Activated T-cell treated with anti-CD3 and anti-CD28 coated beads for 4 hours (primary cell): ENCODE results near the gene GRAMD2A.

Experiments
- DNase-seq: peaks from one replicate; pipeline ENCODE4 v3.0.0-alpha.2; 2020

Gene GRAMD2A

DNA sequence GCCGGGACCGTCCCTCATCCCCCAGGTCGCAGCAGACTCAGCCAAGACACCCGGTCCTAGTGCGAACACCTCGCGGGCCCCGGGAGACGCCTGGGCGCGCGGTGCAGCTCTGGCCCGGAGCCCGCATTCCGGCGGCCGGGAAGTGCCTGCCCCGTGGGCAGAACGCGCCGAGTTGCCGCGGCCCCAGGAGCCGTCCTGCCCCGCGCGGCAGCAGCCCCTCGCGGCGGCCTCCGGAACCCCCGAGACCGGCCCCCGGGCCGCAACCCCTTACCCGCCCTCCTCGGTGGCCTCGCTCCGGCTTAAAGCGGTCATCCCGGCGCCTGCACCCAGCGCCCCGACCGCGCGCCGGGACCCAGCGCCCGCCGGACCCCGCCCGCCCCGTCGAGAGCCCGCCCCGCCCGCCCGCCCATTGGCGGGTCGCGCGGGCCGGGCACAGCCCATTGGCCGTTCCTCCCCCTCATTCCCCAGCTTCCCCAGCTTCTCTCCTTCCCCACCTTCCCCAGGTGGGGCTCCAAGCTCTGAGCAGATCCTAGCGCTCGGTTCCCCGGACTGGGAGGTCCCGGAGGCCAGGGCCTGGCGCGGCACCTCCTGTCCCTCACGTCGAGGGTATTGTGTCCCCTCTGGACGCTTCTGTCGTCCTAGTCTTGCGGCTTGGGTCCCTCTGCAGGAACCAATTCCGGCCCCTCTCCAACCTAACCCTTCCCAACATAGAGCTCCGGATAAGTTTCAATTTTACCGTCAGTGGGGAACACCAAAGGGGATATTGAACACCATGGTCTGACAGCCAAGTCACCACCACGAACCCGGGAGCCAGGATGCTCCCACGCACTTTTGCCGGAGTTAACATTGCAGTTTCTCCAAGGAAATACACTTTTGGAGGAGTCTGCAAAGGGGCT, at the start of gene GRAMD2A:
Gene GRAMD2A, minus strand, starts transcription at position 328 of the 896 bp plus-strand sequence.
- peak; percentile 23 for DNase-seq

DNA sequence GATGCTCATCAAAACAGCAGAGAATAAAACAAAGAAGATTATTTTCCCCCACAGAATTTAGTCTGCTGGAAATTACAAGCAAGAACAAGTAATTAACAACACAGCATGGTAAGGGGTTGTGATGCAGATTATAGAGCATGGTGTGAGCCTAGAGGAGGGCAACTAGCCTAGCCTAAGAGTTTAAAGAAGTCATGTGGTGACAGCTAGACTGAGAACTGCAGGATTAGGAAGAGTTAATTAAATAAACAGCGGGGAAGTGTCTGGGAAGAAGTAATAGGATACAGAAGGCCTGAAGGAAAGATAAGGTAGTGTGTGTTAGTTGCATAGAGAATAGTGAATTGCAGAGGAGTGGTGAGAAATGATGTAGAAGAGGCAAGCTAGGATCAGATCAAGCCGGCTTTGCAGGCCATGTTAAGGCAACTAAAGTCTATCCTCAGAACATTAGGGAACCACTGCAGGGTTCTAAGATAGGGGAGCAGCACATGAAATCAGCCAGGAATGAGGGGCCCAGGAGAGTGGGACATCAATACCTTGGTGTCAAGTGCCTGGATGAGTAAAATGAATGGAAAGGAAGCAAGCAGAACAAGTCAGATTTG, 45.3 kb upstream of the GRAMD2A start:
- no peak for DNase-seq

DNA sequence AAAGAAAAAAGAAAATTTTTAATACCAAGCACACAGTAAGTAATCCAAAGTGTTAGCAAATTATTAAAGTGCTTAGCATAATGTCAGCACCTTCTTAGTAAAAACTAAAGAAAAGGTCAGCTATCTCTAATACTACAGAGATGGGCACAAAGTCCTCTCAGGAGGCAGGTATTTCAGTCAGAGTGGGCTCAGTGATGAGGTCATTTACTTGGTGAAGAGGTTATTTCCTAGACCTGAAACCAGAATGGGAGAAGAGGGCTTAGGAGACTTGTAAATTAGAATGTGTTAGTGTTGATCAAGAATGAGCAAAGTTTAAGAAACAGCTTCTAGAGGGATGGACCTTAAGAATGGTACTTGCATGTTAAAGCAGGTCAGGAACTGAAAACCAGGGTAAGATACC, 42.1 kb upstream of the GRAMD2A start:
- DNase-seq: no peak

DNA sequence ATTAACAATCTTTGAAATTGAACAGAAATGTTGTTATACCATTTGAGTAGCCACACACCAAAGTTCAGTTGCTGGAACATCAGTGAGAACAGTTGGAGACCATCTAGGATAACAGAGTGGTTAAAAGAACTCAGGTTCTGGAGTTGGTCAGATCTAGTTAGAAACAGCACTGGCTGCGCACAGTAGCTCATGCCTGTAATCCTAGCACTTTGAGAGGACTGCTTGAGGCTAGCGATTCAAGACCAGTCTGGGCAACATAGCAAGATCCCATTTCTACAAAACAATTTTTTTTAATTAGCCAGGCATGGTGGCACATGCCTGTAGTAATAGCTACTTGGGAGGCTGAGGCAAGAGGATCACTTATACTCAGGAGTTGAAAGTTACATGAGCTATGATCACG, 41.0 kb upstream of the GRAMD2A start:
- no peak for DNase-seq

DNA sequence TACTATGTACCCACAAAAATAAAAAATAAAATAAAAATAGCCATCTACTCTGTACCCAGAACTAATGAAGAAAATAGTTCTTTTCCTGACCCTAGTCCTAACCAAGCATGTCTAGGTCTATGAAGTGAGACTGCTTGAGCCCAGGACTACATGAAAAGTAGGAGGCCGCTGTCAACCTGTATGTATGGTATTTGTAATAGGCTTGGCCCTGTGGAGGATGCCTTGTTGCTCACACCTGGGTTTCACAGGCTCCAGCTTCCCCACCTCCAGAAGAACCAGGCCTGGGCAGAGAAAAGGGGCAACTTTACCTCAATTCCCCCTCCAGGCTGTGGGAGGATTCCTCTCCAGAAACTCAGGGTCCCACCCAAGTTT, 40.3 kb upstream of the GRAMD2A start:
- no peak for DNase-seq

DNA sequence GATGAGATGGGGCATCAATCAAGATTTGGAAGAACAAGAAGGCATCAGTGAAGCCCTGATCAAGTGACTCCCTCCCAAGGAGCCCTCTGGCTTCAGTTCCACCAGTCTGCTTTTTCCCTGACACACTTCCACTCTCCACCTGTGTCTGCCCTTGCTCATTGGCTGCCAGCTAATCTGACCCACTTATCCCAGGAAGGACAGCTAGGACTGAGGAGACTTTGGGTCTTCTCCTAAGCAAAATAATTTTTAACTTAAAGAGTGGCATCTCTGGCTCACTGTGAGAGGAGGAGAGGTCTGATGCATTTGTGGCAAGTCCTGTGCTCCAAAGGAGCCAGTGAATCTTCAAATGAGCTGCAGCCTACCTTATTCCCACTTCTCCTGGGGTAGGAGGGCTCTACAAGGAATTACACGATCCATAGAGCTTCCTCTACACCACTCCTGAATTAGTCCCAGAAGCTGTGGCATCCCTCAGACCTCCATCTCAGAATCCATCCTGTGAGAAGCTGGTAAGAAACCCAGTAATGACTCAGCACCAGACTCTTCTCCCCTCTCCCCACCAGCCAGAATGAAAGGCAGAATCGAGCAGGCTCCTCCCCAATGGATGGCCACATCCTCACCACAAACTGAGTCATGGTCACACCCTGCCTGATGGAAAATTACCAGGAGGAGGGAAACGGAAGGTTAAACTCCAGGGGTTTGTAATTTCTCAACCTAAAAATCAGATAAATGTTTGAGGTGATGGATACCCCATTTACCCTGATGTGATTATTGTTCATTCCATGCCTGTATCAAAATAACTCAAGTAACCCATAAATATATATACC, 39.7 kb upstream of the GRAMD2A start:
- DNase-seq: peak; percentile 55

DNA sequence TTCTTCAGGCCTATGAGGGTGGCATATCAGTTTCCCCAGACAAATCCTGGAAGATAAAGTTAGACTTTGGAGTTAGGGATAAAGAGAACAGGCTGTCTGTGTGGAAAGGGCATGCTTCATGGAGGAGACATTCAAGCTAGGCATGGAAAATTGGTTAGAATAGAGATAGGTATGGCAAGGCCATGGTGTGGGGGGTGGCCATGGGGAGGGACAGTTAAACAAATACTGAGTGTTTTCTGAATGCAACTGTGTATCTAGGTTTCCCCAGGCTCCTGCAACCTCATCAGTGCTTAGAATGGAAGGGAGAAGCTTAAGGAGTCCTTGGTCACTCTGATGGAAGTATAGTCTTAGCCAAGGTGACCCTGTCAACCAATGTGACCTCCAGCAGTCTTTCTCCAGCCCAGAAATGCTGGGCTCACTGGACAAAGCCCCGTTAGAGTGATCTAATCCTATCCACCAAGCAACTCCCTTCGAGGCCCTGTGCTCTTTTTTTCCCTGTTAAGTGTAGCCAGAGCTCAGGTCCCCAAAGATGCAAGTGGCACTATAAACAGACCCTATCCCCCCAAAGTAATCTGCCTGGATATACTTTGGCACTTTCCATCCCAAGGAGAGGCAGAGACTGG, 38.9 kb upstream of the GRAMD2A start:
- DNase-seq: no peak

DNA sequence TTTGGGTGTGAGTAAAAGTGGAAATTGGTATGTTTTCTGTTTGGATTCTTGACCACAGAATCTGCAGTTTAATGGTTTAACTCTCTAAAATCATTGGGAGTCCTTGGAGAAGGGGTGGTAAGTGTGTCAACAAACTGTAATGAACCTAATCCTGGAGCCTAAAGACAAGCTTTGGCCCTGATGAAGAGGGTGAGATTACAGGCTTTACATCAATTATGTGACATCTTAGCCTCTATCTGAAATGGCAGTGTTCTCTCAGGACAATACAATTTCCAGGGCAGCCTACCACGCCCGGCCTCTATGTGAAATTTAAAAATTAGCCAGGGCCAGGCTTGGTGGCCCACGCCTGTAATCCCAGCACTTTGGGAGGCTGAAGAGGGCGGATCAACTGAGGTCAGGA, 37.7 kb upstream of the GRAMD2A start:
- no peak for DNase-seq

DNA sequence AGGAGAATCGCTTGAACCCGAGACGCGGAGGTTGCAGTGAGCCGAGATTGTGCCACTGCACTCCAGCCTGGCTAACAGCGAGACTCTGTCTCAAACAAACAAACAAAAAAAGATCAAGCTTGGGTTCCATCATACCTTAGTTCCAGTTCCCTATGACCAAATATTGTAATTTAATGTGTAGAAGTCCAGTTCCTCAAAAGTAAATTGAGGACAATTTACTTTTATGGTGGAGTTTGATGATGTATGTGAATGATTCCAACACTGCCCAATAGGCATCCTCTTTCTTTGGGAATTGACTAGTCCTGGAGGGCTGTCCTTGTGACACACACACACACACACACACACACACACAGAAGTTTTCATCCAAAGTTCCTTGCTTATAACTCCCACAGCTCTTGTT, 36.2 kb upstream of the GRAMD2A start:
- no peak for DNase-seq

DNA sequence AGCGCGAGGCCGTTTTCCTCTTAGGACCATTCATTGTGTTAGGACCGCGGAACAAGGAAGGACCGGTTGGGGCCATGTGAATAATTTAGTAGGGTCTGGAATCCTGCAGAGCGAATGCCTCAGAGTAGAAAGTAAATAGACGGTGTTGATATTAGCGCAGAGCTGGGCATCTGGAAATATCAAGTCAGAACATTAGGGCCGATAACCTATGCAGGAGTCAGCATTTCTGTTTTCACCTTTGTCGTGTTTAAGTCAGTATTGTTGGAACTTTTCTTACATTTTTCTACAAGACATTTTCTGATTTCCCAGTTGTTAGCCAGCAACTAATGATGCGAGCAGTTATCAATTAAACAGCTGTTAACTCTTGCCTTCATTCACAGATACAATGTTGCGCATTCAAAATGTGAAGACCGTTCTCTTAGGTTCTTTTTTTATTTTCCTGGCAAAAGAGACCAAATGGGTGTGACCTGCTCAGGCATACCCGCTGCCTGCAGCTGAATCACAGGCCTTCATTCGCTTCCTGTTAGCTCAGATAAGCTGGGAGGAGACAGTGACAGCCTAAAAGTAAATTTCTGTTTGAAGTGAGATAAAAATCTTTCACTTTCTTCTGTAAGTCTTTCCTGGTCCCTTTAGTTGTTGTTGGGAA, 34.4 kb upstream of the GRAMD2A start:
- peak; percentile 36 for DNase-seq

DNA sequence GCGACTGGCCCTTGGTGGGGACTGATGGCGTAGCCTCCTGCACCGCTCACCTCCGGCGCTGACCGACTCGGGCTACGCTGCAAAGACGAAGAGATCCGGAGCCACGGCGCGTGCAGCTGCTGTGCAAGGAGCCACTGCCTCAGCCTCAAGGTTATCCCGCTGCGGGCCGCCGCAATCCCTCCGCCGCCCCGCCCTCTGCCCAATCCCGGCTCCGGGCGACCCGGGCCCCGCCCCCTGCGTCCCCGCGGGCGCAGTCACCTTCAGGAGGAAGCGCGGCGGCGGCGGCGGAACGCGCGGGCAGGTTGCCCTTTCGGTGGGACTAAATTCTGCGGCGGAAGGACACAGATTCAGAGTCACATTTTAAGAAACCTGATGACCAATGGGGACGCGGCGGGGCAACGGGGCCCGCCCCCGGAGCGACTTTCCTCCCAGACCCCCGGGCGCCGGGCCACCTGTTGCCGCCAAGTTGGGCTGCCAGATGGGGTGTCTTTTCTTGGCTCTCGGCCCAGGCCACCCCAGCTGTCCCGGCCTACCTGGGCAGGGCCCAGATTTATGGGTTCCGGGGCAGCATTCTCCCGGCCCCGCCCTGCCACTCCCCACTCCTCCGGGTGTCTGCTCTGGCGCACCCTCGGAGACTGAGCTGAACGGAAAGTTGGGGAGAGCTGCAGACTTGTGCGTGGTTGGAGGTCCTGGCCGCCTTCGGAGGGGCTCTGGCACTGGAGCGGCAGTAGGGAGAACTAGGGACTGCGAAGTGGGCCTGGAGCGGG, 33.7 kb upstream of the GRAMD2A start, which contains the start of gene PKM:
Gene PKM, minus strand, starts transcription at position 125 of the 767 bp plus-strand sequence. CDS start 12,093 bp downstream, outside the sequence.
- DNase-seq: peak; percentile 94

DNA sequence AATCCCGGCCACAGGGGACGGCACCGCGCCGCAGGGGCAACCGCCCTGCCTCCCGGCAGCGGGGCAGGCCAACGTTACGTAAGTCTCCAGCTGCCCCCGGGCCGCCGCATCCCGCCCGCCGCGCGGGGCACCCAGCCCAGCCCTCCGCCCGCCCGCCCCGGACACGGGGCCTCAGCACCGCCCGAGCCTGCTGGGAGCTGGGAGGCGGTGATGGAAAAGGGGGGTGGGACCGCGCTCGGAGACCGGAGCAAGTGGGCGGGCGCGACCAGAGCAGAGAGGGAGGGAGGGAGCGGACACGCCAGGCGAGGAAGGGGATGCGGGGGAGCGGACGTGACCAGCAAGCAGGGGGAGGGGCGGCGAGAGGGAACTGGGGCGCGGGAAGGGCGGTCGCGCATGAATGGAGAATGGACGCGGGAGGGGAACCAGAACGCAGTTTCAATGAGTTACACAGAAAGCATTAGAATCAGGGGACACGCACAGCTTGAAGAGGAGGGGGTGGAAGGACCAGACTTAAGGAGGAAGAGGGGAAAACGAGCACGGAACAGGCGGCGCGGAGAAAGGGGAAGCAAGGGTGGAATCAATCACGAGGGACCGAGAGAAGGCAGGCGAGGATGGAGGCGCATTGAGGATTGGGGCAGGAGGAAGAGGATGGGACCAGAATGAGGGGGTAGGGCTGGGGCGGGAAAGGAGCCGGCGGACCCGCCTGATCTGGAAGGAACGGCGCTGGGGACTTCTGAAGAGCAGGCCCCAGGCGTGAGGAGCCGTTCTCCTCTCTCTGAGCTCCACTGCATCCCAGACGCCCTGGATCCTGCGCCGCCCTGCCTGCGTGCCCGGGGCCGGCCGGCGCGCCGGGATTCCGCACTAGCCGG, 32.8 kb upstream of the GRAMD2A start:
- peak; percentile 79 for DNase-seq

DNA sequence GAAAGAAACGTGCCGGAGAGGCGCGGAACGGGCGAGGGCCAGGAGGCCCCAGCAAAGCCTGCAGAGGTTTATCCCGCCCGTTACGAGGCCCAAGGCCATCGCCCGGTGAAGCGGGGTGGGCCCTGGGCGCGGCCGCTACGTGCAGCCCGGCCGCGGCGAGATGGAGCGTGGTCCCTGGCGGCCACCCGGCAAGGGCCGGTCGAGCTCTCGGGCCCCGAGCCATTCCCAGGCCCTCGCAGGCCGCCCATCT, 32.3 kb upstream of the GRAMD2A start:
- DNase-seq: no peak

DNA sequence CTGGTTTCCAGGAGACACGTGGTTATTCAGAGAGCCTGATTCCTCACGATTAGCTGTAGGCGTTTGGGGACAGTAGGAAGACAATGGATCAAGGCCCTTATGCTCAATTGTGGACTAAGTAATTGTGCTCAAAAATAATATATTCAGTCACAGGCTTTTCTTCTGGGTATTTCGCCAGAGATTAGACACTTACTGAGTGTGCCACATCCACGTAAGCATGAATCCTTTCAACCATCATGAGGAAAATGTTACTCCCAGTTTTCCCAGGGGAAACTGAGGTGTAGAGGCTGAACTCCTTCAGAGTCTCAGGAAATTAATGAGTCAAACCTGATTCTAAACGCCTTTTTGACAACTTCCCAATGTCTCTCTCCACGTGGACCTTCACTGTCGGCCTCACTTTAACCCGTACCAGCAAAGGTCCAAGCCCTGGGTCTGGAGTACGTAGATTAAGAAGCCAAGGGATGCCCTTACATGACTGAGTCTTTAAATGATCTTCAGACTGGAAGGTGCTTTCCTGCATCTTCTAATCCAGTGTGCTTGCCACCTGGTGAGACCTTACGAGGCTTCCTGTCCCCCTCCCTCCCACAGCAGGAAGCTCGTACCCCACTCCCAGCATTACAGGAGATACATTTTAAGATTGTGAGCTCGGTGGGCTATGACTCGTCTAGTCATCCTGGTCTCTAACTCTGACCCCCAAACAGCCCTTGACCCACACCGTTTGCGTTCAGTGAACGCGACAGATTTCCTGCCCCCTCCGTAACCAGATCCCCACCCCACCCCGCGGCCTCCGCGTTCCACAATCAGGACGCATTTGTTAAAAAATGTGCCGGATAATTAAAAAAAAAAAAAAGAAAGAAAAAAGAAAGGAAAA, 31.7 kb upstream of the GRAMD2A start:
- DNase-seq: peak; percentile 42

DNA sequence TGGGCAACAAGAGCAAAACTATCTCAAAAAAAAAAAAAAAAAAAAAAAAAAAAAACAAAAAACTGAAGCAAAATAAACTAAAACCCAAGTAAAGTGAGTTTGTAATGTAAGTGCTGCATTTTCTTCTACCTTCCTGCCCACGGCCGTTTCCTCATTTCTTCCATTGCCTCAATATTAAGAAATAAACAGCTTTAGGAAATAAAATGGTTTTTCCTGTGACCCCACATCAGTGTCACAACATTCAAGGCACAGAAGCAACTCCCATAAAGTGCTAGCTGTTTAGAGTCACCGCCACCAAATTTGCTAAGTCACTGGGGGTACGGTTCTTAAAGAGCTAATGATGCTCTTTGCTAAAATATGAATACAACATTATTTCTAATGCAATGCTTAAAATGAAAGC, 30.1 kb upstream of the GRAMD2A start:
- DNase-seq: peak; percentile 13

DNA sequence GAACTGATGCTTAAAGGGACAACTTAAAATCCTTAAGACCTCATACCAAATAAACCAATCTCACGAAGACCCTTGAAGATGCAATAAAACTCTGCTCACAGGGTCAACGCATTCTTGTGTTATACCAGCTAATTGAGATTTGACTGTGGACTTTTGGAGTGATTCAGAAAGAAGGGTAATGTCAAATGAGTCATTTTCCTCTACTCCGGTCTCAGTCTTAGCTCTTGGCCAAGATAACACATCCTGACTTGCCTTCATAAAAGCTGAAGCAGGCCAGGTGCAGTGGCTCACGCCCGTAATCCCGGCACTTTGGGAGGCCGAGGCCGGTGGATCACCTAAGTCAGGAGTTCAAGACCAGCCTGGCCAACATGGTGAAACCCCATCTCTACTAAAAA, 29.6 kb upstream of the GRAMD2A start:
- DNase-seq: peak; percentile 35

DNA sequence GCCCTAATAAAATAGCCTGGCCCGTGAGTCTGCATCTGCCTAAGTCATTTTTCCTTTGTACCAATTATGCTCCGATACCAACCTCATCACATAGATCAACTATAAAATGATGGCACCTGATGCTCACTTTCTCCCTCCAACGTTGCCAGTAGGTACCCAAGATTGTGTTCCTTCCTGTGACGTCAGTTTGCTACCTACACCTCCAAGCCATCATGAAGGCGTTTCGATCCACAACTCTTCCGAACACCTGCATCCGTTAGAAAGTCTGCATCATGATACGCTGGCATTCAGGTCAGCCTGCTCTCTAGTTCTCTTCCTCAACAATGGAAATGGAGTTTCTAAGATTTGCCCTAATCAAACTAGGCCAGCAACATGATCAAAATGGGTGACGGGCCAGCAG, 25.7 kb upstream of the GRAMD2A start:
- no peak for DNase-seq

DNA sequence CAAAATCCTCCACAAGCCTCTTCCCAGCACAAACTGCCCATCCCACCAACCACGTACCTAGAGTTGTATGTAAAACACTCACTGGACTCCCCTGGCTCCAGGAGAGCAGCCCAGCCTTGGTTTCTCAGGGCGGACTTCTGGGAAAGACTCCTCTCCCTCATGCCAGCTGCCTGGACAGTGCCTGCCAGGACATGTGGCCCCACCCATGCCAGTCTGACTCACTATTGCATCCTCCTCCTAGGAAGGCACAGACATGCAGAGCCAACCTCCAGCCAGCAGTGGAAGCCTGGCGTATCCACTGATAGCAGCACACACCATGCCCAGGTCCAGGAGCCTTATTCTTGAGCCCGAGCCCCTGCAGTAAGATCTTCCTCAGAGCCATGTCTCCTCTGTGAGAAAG, 24.8 kb upstream of the GRAMD2A start:
- no peak for DNase-seq

DNA sequence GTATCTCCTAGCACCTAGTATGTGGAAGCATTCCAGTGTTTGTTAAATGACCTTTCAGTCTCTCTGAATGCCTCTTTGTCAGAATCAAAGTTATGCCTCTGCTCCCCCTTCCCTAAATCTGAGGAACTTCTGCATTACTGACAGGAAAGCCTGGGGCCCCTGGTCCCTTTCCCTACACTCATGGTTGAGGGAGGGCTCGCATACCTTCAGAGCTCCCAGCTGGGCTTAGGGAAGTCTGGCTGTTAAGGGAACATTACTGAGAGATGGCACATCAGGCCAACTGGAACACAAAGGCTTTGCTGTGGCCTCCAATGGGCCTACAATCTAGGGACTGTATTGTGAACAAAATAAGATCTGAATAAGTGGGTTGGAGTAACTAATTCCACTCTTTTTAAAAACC, 23.1 kb upstream of the GRAMD2A start:
- no peak for DNase-seq

DNA sequence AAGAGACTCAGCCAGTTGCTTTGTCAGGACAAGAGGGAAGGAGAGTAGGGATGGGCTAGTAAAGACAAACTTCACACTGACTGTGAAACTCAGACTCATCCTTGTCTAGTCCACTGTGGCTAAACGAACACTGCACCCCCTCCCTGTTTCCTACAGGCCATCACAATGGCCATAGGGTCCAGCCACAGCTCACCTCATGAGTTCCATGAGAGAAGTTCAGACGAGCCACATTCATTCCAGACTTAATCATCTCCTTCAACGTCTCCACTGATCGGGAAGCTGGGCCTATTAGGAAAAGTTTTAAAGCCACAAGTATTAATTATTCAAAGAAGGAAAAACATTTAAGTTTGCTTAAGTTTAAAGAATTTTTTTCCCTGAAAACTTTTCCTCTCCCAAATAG, 19.6 kb upstream of the GRAMD2A start:
- DNase-seq: no peak
